ENCODE data around the gene CHMP1B.

CHMP1B gene

DNA sequence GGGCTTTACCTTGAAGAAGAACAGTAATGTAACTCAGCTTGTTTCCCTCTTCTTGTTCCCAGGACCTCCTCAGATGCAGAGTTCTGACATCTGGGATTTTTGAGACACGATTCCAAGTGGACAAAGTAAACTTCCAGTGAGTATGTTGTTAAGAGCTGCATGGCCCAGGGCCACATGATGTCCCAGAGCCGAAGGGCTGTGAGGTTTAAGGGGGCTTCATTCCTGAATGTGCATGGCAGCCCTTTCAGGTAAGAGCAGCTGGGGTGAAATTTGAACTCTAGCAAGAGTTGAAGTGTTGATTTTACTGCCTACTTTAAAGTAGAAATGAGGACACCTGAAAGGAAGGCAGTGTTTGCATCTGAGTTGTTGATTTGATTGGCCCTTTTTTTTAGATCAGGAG, 13.3 kb downstream of the CHMP1B start:
- Histone ChIP-seq H3K36me3 (replicated peaks; ENCODE audit: insufficient read depth, low read length) (no peaks in the 10 kb centered on the region), H3K4me2 (ENCODE audit: low read depth, low read length) (no peak overlapping the region), H3K9me2 (replicated peaks; ENCODE audit: insufficient read depth, low read length) (no peaks in the 10 kb centered on the region), H4K20me1 (ENCODE audit: insufficient read depth, low read length) (no peaks in the 10 kb centered on the region), H3K27me3 (replicated peaks; ENCODE audit: insufficient read depth, low read length) (no peaks in the 10 kb centered on the region), H3K9me3 (replicated peaks; ENCODE audit: insufficient read depth, low read length) (no peaks in the 10 kb centered on the region), H3K9ac (ENCODE audit: low read length) (no peak overlapping the region), H3K79me2 (ENCODE audit: low read length) (no peaks in the 10 kb centered on the region), H3K4me3 (ENCODE audit: low read length) (no peak overlapping the region), H2AFZ (ENCODE audit: low read length) (no peak overlapping the region), H3K27ac (ENCODE audit: low read length) (no peak overlapping the region), H3F3A (ENCODE audit: insufficient read depth, low read length) (no peaks in the 10 kb centered on the region), H3K4me1 (ENCODE audit: low read length) (no peaks in the 10 kb centered on the region)
- no peak for DNase-seq
- no peak for TF ChIP-seq EZH2phosphoT487 (IDR thresholded peaks at IDR 0.05; ENCODE audit: low read length)
- no peak for TF ChIP-seq EZH2 (optimal IDR thresholded peaks at IDR 0.05; ENCODE audit: low read depth, low read length)
- TF ChIP-seq, protein P1, sequence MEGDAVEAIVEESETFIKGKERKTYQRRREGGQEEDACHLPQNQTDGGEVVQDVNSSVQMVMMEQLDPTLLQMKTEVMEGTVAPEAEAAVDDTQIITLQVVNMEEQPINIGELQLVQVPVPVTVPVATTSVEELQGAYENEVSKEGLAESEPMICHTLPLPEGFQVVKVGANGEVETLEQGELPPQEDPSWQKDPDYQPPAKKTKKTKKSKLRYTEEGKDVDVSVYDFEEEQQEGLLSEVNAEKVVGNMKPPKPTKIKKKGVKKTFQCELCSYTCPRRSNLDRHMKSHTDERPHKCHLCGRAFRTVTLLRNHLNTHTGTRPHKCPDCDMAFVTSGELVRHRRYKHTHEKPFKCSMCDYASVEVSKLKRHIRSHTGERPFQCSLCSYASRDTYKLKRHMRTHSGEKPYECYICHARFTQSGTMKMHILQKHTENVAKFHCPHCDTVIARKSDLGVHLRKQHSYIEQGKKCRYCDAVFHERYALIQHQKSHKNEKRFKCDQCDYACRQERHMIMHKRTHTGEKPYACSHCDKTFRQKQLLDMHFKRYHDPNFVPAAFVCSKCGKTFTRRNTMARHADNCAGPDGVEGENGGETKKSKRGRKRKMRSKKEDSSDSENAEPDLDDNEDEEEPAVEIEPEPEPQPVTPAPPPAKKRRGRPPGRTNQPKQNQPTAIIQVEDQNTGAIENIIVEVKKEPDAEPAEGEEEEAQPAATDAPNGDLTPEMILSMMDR (IDR thresholded peaks at IDR 0.05; ENCODE audit: low read length): no peak

DNA sequence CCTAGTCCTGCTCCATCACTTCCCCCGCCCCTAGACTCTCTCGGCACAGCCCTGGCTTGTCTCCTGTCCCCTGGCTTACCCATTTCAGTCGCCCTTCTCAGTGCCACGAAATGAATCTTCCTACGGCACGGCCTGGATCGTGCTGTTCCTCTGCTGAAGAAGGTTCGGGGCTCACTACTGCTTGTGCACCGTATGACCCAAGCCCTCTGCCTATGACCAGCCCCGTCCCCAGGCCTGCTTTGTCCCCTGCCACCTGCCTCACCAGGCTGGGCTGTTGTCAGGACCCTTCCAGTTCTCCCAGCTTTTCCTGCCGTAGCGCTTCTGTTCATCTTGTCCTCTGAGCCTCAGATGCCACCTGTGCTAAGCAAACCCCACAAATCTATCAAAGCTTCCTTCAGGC, 13.9 kb downstream of the CHMP1B start:
- Histone ChIP-seq H3K9me3 (replicated peaks; ENCODE audit: insufficient read depth, low read length) (no peaks in the 10 kb centered on the region), H3K4me3 (ENCODE audit: low read length) (no peak overlapping the region), H3K27ac (ENCODE audit: low read length) (no peak overlapping the region), H3K27me3 (replicated peaks; ENCODE audit: insufficient read depth, low read length) (no peaks in the 10 kb centered on the region), H3K36me3 (replicated peaks; ENCODE audit: insufficient read depth, low read length) (no peaks in the 10 kb centered on the region), H3K9ac (ENCODE audit: low read length) (no peak overlapping the region), H3K9me2 (replicated peaks; ENCODE audit: insufficient read depth, low read length) (no peaks in the 10 kb centered on the region), H3K4me1 (ENCODE audit: low read length) (no peaks in the 10 kb centered on the region), H3K79me2 (ENCODE audit: low read length) (no peaks in the 10 kb centered on the region), H3F3A (ENCODE audit: insufficient read depth, low read length) (no peaks in the 10 kb centered on the region), H2AFZ (ENCODE audit: low read length) (no peak overlapping the region), H3K4me2 (ENCODE audit: low read depth, low read length) (no peak overlapping the region), H4K20me1 (ENCODE audit: insufficient read depth, low read length) (no peaks in the 10 kb centered on the region)
- no peak for TF ChIP-seq EZH2 (optimal IDR thresholded peaks at IDR 0.05; ENCODE audit: low read depth, low read length)
- TF ChIP-seq, protein P1 (IDR thresholded peaks at IDR 0.05; ENCODE audit: low read length): no peak
- TF ChIP-seq EZH2phosphoT487 (IDR thresholded peaks at IDR 0.05; ENCODE audit: low read length): no peak
- DNase-seq: no peak

DNA sequence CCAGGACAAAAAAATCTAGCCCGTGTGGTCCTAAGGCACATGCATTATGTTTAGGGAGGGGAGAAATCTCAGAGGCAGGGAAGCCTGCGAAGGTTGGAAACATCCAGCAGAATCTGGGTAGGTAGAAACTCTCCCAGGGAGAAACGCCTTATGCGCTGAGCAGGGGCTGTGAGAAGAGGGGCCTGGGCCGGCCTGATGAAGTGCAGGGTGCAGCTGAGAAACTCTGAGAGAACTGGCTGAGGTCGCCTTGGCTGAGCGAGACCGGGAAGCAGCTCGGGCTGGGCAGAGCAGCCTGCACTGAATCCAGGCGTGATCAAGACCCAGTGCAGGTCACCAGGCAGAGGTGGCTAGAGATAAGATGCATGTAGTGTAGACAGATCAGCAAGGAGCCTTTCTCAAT, 15.1 kb downstream of the CHMP1B start:
- Histone ChIP-seq H3K79me2 (ENCODE audit: low read length) (no peaks in the 10 kb centered on the region), H2AFZ (ENCODE audit: low read length) (no peak overlapping the region), H3K9me3 (replicated peaks; ENCODE audit: insufficient read depth, low read length) (no peaks in the 10 kb centered on the region), H4K20me1 (ENCODE audit: insufficient read depth, low read length) (no peaks in the 10 kb centered on the region), H3K4me3 (ENCODE audit: low read length) (no peak overlapping the region), H3F3A (ENCODE audit: insufficient read depth, low read length) (no peaks in the 10 kb centered on the region), H3K27me3 (replicated peaks; ENCODE audit: insufficient read depth, low read length) (no peaks in the 10 kb centered on the region), H3K4me1 (ENCODE audit: low read length) (no peaks in the 10 kb centered on the region), H3K9me2 (replicated peaks; ENCODE audit: insufficient read depth, low read length) (no peaks in the 10 kb centered on the region), H3K36me3 (replicated peaks; ENCODE audit: insufficient read depth, low read length) (no peaks in the 10 kb centered on the region), H3K9ac (ENCODE audit: low read length) (no peak overlapping the region), H3K27ac (ENCODE audit: low read length) (no peak overlapping the region), H3K4me2 (ENCODE audit: low read depth, low read length) (no peak overlapping the region)
- TF ChIP-seq EZH2 (optimal IDR thresholded peaks at IDR 0.05; ENCODE audit: low read depth, low read length) (no peak), EZH2phosphoT487 (IDR thresholded peaks at IDR 0.05; ENCODE audit: low read length) (no peak)
- TF ChIP-seq, protein P1 (IDR thresholded peaks at IDR 0.05; ENCODE audit: low read length): no peak
- DNase-seq: no peak

All from MM.1S (cell line).